Activated CD8-positive, alpha-beta memory T cell treated with anti-CD3 and anti-CD28 coated beads for 48 hours (primary cell): Measurements from ENCODE around the gene RICTOR.

Source experiments
- DNase-seq, 3 experiments: peaks; one replicate each; pipeline ENCODE4 v3.0.0-alpha.2; 2020; ENCODE audit warnings: low read depth in 2 of 3, low spot score in 2 of 3

Gene RICTOR

GRCh38 chr5:38891563-38891962, 182.6 kb downstream of the RICTOR start:
- no peak for DNase-seq

GRCh38 chr5:38889424-38889823, 184.8 kb downstream of the RICTOR start:
- DNase-seq, result no peak

GRCh38 chr5:38888041-38888440, 186.2 kb downstream of the RICTOR start:
- DNase-seq, result no peak
